NCI-H1105 treated with DMSO at 0.1 percent for 48 hours (cell line): ENCODE measurements around the gene NPTN.

Experiments used
- DNase-seq: peaks from one replicate; lab custom pipeline; 2025; lab: John Stamatoyannopoulos, UW

The NPTN gene

DNA sequence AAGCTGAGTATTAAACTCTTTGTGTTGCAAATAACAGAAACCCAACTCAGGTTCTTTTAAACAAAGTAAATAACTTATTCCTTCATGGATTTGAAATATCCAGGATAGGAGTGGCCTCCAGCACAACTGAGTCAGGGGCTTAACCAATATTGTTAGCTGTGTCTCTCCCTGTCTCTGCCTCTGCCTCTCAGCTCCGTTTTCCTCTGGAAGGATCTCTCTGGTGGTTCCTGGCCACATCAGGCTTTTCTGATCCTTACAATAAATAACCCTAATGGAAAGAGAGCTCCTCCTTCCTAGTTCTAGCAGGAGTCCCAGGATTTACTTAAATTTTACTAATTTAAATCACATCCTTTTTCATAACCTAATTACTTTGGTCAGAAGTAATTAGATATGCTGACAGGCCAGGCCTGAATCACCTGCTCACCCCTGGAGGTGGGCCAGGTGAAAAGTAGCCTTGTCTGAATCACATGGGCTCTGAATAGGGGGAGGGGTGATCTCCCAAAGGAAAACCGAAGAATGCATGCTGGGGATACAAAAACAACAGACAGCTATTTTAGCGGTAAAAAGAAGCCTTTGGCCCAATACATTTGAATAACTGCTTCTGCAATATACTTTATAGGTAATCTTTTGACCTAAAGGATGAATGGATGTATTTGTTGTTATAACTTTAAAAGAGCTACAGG is 114.9 kb downstream of the NPTN start:
- DNase-seq = peak; percentile 55

GRCh38 chr15:73517566-73517965 is 115.6 kb downstream of the NPTN start:
- DNase-seq = no peak

DNA sequence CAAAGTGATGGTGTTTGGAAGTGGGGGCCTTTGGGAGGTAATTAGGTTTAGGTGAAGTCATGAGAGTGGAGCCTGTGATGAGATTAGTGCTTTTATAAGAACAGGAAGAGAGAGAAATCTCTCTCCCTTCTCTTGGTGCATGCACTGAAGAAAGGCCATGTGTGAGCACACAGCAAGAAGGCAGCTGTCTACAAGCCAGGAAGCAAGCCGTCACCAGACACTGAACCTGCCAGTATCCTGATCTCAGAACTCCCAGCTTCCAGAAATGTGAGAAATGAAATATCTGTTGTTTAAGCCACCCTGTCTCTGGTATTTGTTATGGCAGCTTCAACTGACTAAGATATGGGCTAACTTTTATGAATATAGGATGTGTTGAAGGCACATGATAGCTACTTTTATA is 117.7 kb downstream of the NPTN start:
- no peak for DNase-seq
